ENCODE measurements around the gene NFATC2IP. TPM values are rescaled to one million over a fixed set of nuclear protein-coding genes. Genes with fewer than 3 reads are reported as not detected.

NFATC2IP gene
- total RNA-seq, 1 experiment from 2014 or later, result 30.4 TPM

- peak; percentile 66 for DNase-seq (ENCODE audit: low read depth)
These were observed 39.8 kb downstream of the NFATC2IP start for GRCh38 chr16:28990375-28991040.

GRCh38 chr16:28991687-28992086 lies 41.0 kb downstream of the NFATC2IP start:
- DNase-seq (ENCODE audit: low read depth), result no peak

GRCh38 chr16:28992496-28992895 lies 41.8 kb downstream of the NFATC2IP start:
- DNase-seq (ENCODE audit: low read depth), result no peak

- no peak for DNase-seq (ENCODE audit: low read depth)
These were observed 48.1 kb downstream of the NFATC2IP start for GRCh38 chr16:28998837-28999236.

- no peak for DNase-seq (ENCODE audit: low read depth)
These were observed 48.8 kb downstream of the NFATC2IP start for GRCh38 chr16:28999577-28999976.

DNA sequence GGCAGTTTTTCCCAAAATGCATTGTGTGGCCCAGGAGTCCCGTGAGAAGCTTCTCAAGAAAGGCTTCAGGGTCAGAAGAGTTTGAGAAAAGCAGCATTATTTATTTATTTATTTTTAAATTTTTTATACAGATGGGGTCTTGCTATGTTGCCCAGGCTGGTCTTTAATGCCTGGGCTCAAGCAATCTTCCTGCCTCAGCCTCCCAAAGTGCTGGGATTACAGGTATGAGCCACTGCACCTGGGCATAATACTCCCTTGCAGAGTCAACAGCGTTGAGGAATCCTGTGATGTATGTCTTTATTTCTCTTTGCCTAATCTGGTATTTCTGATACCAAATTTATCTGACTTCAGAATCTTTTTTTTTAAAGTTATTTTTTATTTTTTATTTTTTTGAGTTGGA lies 49.3 kb downstream of the NFATC2IP start:
- DNase-seq (ENCODE audit: low read depth), result no peak

GRCh38 chr16:29004496-29005139 lies 53.9 kb downstream of the NFATC2IP start:
- DNase-seq (ENCODE audit: low read depth), result peak; percentile 44

DNA sequence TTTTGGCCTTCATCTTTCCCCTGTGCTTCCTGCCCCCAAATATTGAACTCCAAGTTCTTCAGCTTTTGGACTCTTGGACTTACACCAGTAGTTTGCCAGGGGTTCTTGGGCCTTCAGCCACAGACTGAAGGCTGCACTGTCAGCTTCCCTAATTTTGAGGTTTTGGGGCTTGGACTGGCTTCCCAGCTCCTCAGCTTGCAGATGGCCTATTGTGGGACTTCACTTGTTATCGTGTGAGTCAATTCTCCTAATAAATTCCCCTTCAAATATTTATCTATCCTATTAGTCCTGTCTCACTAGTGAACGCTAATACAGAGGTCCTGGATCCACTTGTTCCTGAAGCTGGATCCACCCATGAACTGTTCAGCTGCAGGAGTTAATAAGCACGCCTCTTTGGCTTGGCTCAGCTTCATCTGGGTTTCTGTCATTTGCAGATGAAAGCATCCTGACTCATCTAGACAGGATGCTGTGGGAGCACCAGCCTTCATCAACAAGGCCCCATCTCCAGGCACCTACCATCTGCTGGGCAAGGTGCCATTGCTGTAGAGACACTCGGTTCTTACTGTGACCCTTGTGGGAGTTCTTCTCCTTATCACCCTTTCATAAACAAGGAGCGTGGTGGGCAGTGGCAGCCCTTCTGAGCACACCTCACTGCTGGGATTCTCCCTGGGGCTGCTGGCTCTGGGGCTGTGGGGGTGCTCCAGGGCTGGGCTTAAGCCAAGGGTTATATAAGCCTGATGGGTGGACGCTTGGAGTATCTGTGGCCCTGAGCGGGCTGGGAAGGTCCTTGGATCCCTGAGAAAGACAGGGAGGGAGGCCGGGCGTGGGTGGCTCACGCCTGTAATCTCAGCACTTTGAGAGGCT lies 57.2 kb downstream of the NFATC2IP start:
- peak; percentile 94 for DNase-seq (ENCODE audit: low read depth)

DNA sequence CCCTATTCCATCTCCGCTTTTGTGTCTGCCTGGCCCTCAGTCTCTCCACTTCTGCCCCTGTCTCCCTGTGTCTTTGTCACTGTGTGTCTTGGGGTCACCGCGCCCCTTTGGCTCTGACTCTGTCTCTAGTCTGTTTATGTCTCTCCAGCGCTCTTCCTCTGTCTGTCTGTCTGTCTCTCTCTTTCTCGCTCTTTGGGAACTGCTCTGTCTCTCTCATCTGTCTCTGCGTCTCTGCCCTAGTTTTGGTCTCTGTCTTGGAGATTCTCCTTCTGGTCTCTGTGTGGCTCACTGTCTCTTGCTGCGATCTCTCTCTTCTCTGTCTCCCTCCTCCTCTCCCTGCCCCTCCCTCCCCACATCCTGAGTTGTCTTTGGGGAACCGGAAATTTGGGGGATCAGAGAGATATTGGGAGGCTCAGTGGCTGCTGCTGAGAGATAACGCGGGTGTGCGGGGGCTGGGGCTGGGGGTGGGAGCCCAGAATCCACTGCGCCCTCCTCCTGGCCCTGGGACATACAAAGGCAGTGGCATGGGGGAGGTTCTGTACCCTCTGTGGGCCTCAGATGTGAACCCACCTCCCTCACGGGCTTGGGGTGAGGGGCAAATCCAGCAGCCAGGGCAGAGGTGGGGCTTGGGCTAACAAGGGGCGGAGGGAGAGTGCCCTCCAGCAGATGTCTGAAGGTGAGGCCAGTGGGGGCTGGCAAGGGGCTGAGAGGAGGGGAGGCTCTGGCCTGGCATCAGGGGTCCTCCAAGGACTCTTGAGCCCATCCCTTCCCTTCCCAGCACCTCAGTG lies 58.5 kb downstream of the NFATC2IP start:
- no peak for DNase-seq (ENCODE audit: low read depth)

GRCh38 chr16:29009838-29010166 lies 59.1 kb downstream of the NFATC2IP start:
- DNase-seq (ENCODE audit: low read depth), result no peak

DNA sequence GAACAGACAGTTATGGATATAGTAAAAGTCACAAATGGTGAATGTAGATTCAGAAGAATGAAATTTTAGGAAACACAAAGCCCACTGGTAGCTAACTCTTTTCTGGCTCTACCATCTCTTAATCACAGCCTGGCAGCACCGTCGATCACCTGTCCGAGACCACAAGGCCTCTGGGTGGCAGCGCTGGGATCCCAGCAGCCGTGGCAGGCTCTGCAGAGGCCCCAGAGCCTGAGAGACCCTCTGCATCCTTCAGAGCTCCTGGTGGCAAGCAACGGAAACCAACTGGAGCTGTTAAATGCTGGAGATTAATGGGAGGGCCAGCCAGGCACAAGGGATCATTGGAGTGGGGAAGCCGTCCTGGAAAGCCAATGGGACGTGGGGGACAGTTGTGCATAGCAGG lies 60.4 kb downstream of the NFATC2IP start:
- no peak for DNase-seq (ENCODE audit: low read depth)

GRCh38 chr16:29011851-29012250 lies 61.1 kb downstream of the NFATC2IP start:
- no peak for DNase-seq (ENCODE audit: low read depth)

GRCh38 chr16:29012913-29013553 lies 62.3 kb downstream of the NFATC2IP start:
- no peak for DNase-seq (ENCODE audit: low read depth)

DNA sequence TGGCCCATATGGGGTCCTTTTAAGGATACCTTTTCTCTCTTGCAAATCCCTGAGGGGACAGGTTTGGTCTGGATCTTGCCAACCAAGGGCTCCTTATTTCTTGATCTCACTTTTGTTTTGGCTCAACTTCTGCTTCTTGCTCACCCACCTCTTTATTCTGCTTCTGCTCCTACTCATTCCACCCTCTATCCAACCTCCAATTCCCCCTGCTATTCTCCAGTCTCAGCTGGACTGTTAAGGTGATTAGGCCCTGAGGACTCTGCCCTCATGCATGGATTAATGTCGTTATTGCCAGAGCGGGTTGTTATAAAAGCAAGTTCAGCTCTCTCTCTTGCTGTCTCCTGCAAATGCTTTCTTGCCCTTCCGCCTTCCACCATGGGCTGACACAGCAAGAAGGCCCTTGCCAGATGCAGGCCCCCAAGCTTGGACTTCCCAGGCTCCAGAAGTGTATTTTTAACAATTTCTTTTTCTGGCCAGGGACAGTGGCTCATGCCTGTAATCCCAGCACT lies 63.9 kb downstream of the NFATC2IP start:
- DNase-seq (ENCODE audit: low read depth), result no peak

Other genes starting within 250 kb of the NFATC2IP start
- 456 and 760 TPM in 2 replicates for gene EIF3C, start 239.5 kb upstream of the NFATC2IP start, total RNA-seq (2014; rRNA removed; shearing (Covaris generic))
- 0.33 and 0.40 TPM in 2 replicates for gene NPIPB9, start 199.2 kb upstream of the NFATC2IP start, total RNA-seq (2014; rRNA removed; shearing (Covaris generic))
- 36.5 and 57.7 TPM in 2 replicates for gene ATXN2L, start 127.9 kb upstream of the NFATC2IP start, total RNA-seq (2014; rRNA removed; shearing (Covaris generic))
- gene TUFM, start 104.6 kb upstream of the NFATC2IP start, total RNA-seq (2014; rRNA removed; shearing (Covaris generic)), result 390 and 404 TPM in 2 replicates
- gene SH2B1, start 87.1 kb upstream of the NFATC2IP start, total RNA-seq (2014; rRNA removed; shearing (Covaris generic)), result 28.5 and 38.5 TPM in 2 replicates
- gene ATP2A1, start 72.4 kb upstream of the NFATC2IP start, total RNA-seq (2014; rRNA removed; shearing (Covaris generic)), result 0.27 TPM in 1 of 2 replicates, not detected in the other
- gene RABEP2, start 25.7 kb upstream of the NFATC2IP start, total RNA-seq (2014; rRNA removed; shearing (Covaris generic)), result 24.7 and 28.0 TPM in 2 replicates
- gene CD19, start 19.0 kb upstream of the NFATC2IP start, total RNA-seq (2014; rRNA removed; shearing (Covaris generic)), result not detected in 2 replicates
- 36.5 and 45.6 TPM in 2 replicates for gene SPNS1, start 23.8 kb downstream of the NFATC2IP start, total RNA-seq (2014; rRNA removed; shearing (Covaris generic))
- 32.7 and 44.1 TPM in 2 replicates for gene LAT, start 34.1 kb downstream of the NFATC2IP start, total RNA-seq (2014; rRNA removed; shearing (Covaris generic))